Measurements from ENCODE around the gene CACNA1B.

Gene CACNA1B

DNA sequence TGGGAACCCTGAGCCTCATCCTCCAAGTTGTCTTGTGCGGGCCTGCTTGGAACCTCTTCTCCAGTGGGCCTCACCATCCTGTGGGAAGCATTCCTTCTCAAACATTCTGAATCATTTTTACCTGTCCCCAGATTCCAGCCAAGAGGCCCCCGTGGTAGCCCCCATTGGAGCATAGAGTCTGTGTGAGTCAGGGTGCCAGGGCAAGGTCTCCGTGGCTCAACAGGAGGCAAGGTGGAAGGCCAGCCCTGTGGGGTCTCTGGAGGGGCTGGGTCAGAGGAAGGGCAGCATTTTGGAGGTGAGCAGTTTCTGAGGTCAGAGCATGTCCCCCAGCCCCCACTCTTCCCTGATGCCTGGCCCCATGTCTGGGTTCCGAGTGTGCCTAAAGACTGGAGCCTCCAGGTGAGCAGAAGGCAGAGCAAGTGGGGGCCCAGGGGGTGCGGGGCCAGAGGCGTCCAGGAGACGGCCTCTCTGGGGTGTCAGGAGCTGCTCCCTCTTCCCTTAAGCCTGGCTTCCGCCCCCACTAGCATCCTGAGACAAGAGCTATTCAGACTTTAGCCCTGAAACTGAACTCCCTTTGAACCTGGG is 2.1 kb downstream of the CACNA1B start:
- H4K20me1 ChIP-seq (ENCODE audit: insufficient read depth) = no peaks in the 10 kb centered on the region
- TF ChIP-seq, protein P1, sequence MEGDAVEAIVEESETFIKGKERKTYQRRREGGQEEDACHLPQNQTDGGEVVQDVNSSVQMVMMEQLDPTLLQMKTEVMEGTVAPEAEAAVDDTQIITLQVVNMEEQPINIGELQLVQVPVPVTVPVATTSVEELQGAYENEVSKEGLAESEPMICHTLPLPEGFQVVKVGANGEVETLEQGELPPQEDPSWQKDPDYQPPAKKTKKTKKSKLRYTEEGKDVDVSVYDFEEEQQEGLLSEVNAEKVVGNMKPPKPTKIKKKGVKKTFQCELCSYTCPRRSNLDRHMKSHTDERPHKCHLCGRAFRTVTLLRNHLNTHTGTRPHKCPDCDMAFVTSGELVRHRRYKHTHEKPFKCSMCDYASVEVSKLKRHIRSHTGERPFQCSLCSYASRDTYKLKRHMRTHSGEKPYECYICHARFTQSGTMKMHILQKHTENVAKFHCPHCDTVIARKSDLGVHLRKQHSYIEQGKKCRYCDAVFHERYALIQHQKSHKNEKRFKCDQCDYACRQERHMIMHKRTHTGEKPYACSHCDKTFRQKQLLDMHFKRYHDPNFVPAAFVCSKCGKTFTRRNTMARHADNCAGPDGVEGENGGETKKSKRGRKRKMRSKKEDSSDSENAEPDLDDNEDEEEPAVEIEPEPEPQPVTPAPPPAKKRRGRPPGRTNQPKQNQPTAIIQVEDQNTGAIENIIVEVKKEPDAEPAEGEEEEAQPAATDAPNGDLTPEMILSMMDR (conservative IDR thresholded peaks at IDR 0.05; ENCODE audit: low read depth, low read length) = no peak
- H3K36me3 ChIP-seq (ENCODE audit: insufficient read depth) = no peaks in the 10 kb centered on the region
- H3K9ac ChIP-seq = no peak overlapping the region
- H3K79me2 ChIP-seq (ENCODE audit: insufficient read depth, low read depth) = no peaks in the 10 kb centered on the region
- H2AFZ ChIP-seq (ENCODE audit: low read depth) = no peak overlapping the region
- no peak overlapping the region for H3K4me3 ChIP-seq (IDR thresholded peaks at IDR 0.05; ENCODE audit: insufficient read depth, low read depth, low read length)
- H3K4me1 ChIP-seq (ENCODE audit: low read depth, poor library complexity, severe bottlenecking) = no peaks in the 10 kb centered on the region
- H3K4me2 ChIP-seq = no peak overlapping the region
- peaks cover 17% of the 10 kb centered on the region; the same call in 1 of the 2 replicates for H3K27me3 ChIP-seq (ENCODE audit: insufficient read depth, low read depth)
- H3K27ac ChIP-seq = no peak overlapping the region

DNA sequence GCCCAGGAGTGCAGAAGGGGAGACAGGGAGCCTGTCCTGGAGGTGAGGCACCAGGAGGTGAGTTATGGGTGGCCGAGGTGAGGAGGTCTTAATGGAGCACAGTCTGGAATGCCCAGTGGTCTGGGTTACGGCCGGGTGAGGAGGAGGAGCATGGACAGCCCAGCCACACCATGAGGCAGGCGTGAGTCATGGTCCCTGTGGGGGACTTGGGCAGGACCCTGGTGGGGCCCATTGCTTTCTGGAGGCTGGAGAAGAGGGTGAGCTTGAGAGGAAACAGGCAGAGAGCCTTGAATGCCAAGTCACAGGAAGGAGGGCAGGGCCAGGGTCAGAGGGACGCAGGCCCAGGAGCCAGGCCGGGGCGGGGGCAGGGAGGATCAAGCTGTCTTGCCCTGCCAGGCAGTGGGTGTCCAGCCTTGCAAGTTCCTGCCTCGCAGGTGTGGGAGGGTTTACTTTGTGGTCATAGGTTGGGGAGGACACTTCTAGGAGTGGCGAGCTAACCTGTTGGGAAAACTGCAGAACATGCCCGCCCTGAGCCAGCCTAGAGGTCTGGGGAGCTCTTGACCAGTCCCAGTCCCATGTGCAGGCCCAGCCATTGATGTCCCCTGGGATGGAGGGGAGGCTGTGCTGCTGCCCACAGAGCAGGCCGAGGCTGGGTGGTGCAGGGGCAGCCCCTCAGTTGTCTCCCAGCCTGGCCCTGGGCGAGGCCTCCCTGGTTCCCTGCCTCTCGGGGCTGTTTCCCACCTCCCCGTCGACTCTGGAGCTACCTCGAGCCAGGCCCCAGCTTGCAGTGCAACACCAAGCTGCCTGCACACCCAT is 2.8 kb downstream of the CACNA1B start:
- TF ChIP-seq, protein P1 (conservative IDR thresholded peaks at IDR 0.05; ENCODE audit: low read depth, low read length) = no peak
- Histone ChIP-seq H3K27me3 (ENCODE audit: insufficient read depth, low read depth) (peaks cover 17% of the 10 kb centered on the region; the same call in 1 of the 2 replicates), H3K27ac (no peak overlapping the region), H3K4me1 (ENCODE audit: low read depth, poor library complexity, severe bottlenecking) (no peaks in the 10 kb centered on the region), H3K79me2 (ENCODE audit: insufficient read depth, low read depth) (no peaks in the 10 kb centered on the region), H3K36me3 (ENCODE audit: insufficient read depth) (no peaks in the 10 kb centered on the region), H4K20me1 (ENCODE audit: insufficient read depth) (no peaks in the 10 kb centered on the region), H2AFZ (ENCODE audit: low read depth) (no peak overlapping the region), H3K9ac (no peak overlapping the region), H3K4me2 (no peak overlapping the region), H3K4me3 (IDR thresholded peaks at IDR 0.05; ENCODE audit: insufficient read depth, low read depth, low read length) (no peak overlapping the region)

DNA sequence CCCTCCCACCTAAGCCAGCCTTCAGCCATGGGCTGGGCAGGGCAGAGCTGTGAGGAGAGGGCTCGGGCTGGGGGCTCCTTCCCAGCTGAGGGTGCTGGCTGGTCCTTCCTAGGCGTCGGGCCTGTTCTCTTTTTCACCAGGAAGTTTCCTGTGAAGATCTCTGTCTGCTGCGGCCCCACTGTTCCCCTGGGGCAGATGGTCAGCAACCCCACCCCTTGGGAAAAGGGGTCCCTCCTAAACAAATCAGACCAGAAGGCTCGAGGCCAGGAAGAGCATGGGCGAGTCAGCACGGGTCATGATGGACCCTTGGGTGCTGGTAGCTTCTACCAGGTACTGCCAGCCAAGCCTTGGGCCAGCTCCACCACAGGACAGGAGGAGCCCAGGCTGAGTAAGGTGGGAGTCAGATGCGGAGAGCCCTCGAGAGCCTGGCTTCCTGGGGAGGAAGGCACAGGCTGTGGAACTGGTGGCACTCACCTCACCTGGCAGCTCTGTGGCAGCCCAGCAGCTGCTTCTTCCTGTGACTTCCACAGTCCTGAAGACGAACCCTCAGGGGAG is 3.5 kb downstream of the CACNA1B start:
- Histone ChIP-seq H4K20me1 (ENCODE audit: insufficient read depth) (no peaks in the 10 kb centered on the region), H3K27ac (no peak overlapping the region), H2AFZ (ENCODE audit: low read depth) (no peak overlapping the region), H3K4me1 (ENCODE audit: low read depth, poor library complexity, severe bottlenecking) (no peaks in the 10 kb centered on the region), H3K4me3 (IDR thresholded peaks at IDR 0.05; ENCODE audit: insufficient read depth, low read depth, low read length) (no peak overlapping the region), H3K4me2 (no peak overlapping the region), H3K36me3 (ENCODE audit: insufficient read depth) (no peaks in the 10 kb centered on the region), H3K27me3 (ENCODE audit: insufficient read depth, low read depth) (peaks cover 17% of the 10 kb centered on the region; the same call in 1 of the 2 replicates), H3K79me2 (ENCODE audit: insufficient read depth, low read depth) (no peaks in the 10 kb centered on the region), H3K9ac (no peak overlapping the region)
- TF ChIP-seq, protein P1 (conservative IDR thresholded peaks at IDR 0.05; ENCODE audit: low read depth, low read length) = no peak

DNA sequence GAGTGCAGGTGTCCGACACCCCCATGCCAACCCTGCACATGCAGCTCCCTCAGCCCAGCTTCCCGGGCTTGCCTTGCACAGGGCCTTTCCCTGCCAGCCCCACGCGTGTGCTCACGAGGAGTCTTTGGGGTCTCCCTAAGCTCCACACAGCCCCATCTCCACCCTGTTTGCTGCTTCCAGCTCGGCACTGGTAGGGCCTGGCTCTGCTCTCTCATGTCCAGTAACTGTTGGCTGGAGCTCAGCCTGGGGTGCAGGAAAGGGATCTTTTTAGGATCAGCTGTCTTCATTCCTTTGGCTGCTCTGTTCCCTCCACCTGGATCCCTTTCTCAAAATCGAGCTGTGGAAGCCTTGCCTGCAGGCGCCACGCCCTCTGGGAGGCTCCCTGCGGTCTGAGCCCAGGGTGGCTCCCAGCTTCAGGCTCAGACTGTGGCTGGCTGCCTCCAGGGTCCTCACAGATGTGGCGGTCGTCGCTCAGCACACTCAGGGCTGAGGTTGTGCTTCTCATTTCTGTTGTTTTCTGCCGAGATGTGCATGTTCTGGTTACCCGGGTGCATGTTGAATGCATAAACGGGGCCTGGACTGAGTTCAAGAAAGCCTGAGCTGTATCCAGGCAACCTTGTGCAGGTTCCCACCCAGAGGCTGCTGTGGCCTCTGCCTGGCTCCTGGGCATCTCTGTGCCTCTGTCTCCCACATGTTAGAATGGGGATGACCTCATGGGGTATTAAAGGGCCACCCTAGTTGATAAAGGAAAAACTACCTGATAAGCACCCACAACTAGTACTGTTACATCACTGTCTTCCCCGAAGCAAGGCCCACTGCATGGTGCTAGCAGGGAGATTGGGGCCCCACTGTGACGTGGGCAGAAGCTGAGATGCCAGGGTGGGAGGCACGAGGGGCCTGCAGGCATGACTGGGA is 4.3 kb downstream of the CACNA1B start:
- H3K4me1 ChIP-seq (ENCODE audit: low read depth, poor library complexity, severe bottlenecking) = no peaks in the 10 kb centered on the region
- no peak overlapping the region for H3K9ac ChIP-seq
- H3K4me2 ChIP-seq = no peak overlapping the region
- H4K20me1 ChIP-seq (ENCODE audit: insufficient read depth) = no peaks in the 10 kb centered on the region
- no peaks in the 10 kb centered on the region for H3K79me2 ChIP-seq (ENCODE audit: insufficient read depth, low read depth)
- H3K27me3 ChIP-seq (ENCODE audit: insufficient read depth, low read depth) = peaks cover 17% of the 10 kb centered on the region; the same call in 1 of the 2 replicates
- no peaks in the 10 kb centered on the region for H3K36me3 ChIP-seq (ENCODE audit: insufficient read depth)
- no peak overlapping the region for H3K4me3 ChIP-seq (IDR thresholded peaks at IDR 0.05; ENCODE audit: insufficient read depth, low read depth, low read length)
- no peak overlapping the region for H3K27ac ChIP-seq
- no peak overlapping the region for H2AFZ ChIP-seq (ENCODE audit: low read depth)
- TF ChIP-seq, protein P1 (conservative IDR thresholded peaks at IDR 0.05; ENCODE audit: low read depth, low read length) = no peak

All from KMS-11 (cell line).